Activated naive CD8-positive, alpha-beta T cell treated with anti-CD3 and anti-CD28 coated beads, Interleukin-2, amount 10 ng/mL, durations not matched to agents 7 days and 5 days (primary cell): ENCODE measurements around the gene SECTM1. TPM values are rescaled to one million over a fixed set of nuclear protein-coding genes. Genes with fewer than 3 reads are reported as not detected.
"Not testable (repeated sequence)": the region's sequence is repeated elsewhere in the genome, so short reads cannot be mapped to it uniquely, and the experiment has no call there.

Experiments
- ATAC-seq: fragments of 150-1000 bp; cut with Tn5 transposase; one replicate; pipeline ENCODE4 v1.10.0; 2021; ENCODE audit warnings: low read depth, moderate library complexity
- POLR2A ChIA-PET: fragments of 350-600 bp; sonication (Branson Sonifier 250); formaldehyde crosslinking; loops from one replicate; lab custom pipeline; 2021; ENCODE audit warnings: antibody characterized with exemption; lab: Charles Lee
- DNase-seq: peaks from one replicate; pipeline ENCODE4 v3.0.0; 2021
- H3K27ac Mint-ChIP-seq: one replicate; pipeline ENCODE4 v1.8.0; 2022; ENCODE audit warnings: mild to moderate bottlenecking, mixed read lengths
- H3K27me3 Mint-ChIP-seq: one replicate; pipeline ENCODE4 v1.8.0; 2022; ENCODE audit warnings: mild to moderate bottlenecking, moderate library complexity, mixed read lengths
- H3K36me3 Mint-ChIP-seq: one replicate; pipeline ENCODE4 v1.8.0; 2021; ENCODE audit warnings: mild to moderate bottlenecking, mixed read lengths
- H3K4me1 Mint-ChIP-seq: one replicate; pipeline ENCODE4 v1.8.0; 2021; ENCODE audit warnings: mixed read lengths
- H3K4me3 Mint-ChIP-seq: one replicate; pipeline ENCODE4 v1.8.0; 2022; ENCODE audit warnings: mild to moderate bottlenecking, moderate library complexity, mixed read lengths
- H3K9me3 Mint-ChIP-seq: one replicate; pipeline ENCODE4 v1.8.0; 2021; ENCODE audit warnings: mixed read lengths
- total RNA-seq, 2 experiments: library from RNA; stranded (reverse); gene quantifications; one replicate each; pipeline ENCODE4 v1.2.3, GENCODE V29; 2021

The SECTM1 gene
- total RNA-seq, 2 experiments from 2014 or later: 0.86 to 1.0 TPM

- H3K4me3 Mint-ChIP-seq: no peak overlapping the region
- no peak for DNase-seq
- H3K9me3 Mint-ChIP-seq: no peaks in the 10 kb centered on the region
- no peak overlapping the region for H3K27ac Mint-ChIP-seq
- no peak for ATAC-seq
- no peaks in the 10 kb centered on the region for H3K36me3 Mint-ChIP-seq
- peaks cover 11% of the 10 kb centered on the region for H3K27me3 Mint-ChIP-seq
- POLR2A ChIA-PET: no interaction called here
- peaks cover 7% of the 10 kb centered on the region for H3K4me1 Mint-ChIP-seq
Measured at GRCh38 chr17:82348434-82348833, 14.9 kb upstream of the SECTM1 start.

- H3K4me1 Mint-ChIP-seq, DNase-seq, H3K9me3 Mint-ChIP-seq, ATAC-seq, H3K4me3 Mint-ChIP-seq, H3K36me3 Mint-ChIP-seq, POLR2A ChIA-PET, H3K27ac Mint-ChIP-seq: not testable (repeated sequence)
- peaks cover 11% of the 10 kb centered on the region for H3K27me3 Mint-ChIP-seq
Measured at GRCh38 chr17:82347994-82348393, 14.4 kb upstream of the SECTM1 start.

- no peak for ATAC-seq
- H3K36me3 Mint-ChIP-seq: no peaks in the 10 kb centered on the region
Measured at GRCh38 chr17:82346342-82347300, 13.1 kb upstream of the SECTM1 start.

GRCh38 chr17:82345151-82345976, 11.8 kb upstream of the SECTM1 start:
- Mint-ChIP-seq H3K27me3 (peaks cover 11% of the 10 kb centered on the region), H3K9me3 (peaks cover 2% of the 10 kb centered on the region), H3K4me1 (peaks cover 5% of the 10 kb centered on the region), H3K27ac (no peak overlapping the region), H3K36me3 (no peaks in the 10 kb centered on the region), H3K4me3 (no peak overlapping the region)
- POLR2A ChIA-PET: no interaction called here
- ATAC-seq (no peak), DNase-seq (no peak)

More at GRCh38 chr17:82346342-82347300, 13.1 kb upstream of the SECTM1 start:
- Mint-ChIP-seq H3K4me1 (peaks cover 5% of the 10 kb centered on the region), H3K27me3 (peaks cover 11% of the 10 kb centered on the region), H3K27ac (no peak overlapping the region), H3K9me3 (no peaks in the 10 kb centered on the region), H3K4me3 (no peak overlapping the region)
- POLR2A ChIA-PET: interaction anchor here (0.5 kb wide), 1 partner anchor 71 kb away, joined by 3 read pairs; no protein-coding TSS in a partner anchor
- no peak for DNase-seq

GRCh38 chr17:82344175-82344907, 10.8 kb upstream of the SECTM1 start:
- POLR2A ChIA-PET: no interaction called here
- Mint-ChIP-seq H3K4me3 (no peak overlapping the region), H3K27me3 (peaks cover 8% of the 10 kb centered on the region), H3K9me3 (peaks cover 2% of the 10 kb centered on the region), H3K36me3 (no peaks in the 10 kb centered on the region), H3K27ac (no peak overlapping the region), H3K4me1 (peaks cover 5% of the 10 kb centered on the region)
- ATAC-seq (no peak), DNase-seq (no peak)

- no peak overlapping the region for H3K27ac Mint-ChIP-seq
- no peak overlapping the region for H3K4me3 Mint-ChIP-seq
- H3K27me3 Mint-ChIP-seq: peaks cover 4% of the 10 kb centered on the region
- ATAC-seq: no peak
- H3K4me1 Mint-ChIP-seq: peaks cover 5% of the 10 kb centered on the region
- H3K9me3 Mint-ChIP-seq: peaks cover 2% of the 10 kb centered on the region
- DNase-seq: no peak
- POLR2A ChIA-PET: interaction anchor here (0.6 kb wide), 1 partner anchor 461 kb away, joined by 3 read pairs; no protein-coding TSS in a partner anchor
- no peaks in the 10 kb centered on the region for H3K36me3 Mint-ChIP-seq
Measured at GRCh38 chr17:82343560-82343959, 10.0 kb upstream of the SECTM1 start.

GRCh38 chr17:82342361-82343079, 9.0 kb upstream of the SECTM1 start:
- H3K27ac Mint-ChIP-seq: no peak overlapping the region
- H3K27me3 Mint-ChIP-seq: peaks cover 6% of the 10 kb centered on the region
- ATAC-seq (no peak), DNase-seq (no peak)
- H3K36me3 Mint-ChIP-seq: no peaks in the 10 kb centered on the region
- peaks cover 2% of the 10 kb centered on the region for H3K9me3 Mint-ChIP-seq
- no peak overlapping the region for H3K4me3 Mint-ChIP-seq
- peaks cover 5% of the 10 kb centered on the region for H3K4me1 Mint-ChIP-seq
- POLR2A ChIA-PET: no interaction called here

- H3K27ac Mint-ChIP-seq: no peak overlapping the region
- ATAC-seq (no peak), DNase-seq (no peak)
- H3K9me3 Mint-ChIP-seq: peaks cover 2% of the 10 kb centered on the region
- peaks cover 9% of the 10 kb centered on the region for H3K4me1 Mint-ChIP-seq
- peaks cover 4% of the 10 kb centered on the region for H3K27me3 Mint-ChIP-seq
- no peaks in the 10 kb centered on the region for H3K36me3 Mint-ChIP-seq
- H3K4me3 Mint-ChIP-seq: no peak overlapping the region
- POLR2A ChIA-PET: interaction anchor here (0.7 kb wide), 1 partner anchor 521 kb away, joined by 3 read pairs; no protein-coding TSS in a partner anchor
Measured at GRCh38 chr17:82339634-82340580, 6.3 kb upstream of the SECTM1 start.

- ATAC-seq: no peak
- POLR2A ChIA-PET: no interaction called here
- DNase-seq: no peak
- Mint-ChIP-seq H3K9me3 (peaks cover 2% of the 10 kb centered on the region), H3K4me3 (no peak overlapping the region), H3K4me1 (peaks cover 14% of the 10 kb centered on the region), H3K27me3 (peaks cover 4% of the 10 kb centered on the region), H3K27ac (no peak overlapping the region), H3K36me3 (no peaks in the 10 kb centered on the region)
Measured at GRCh38 chr17:82338858-82339633, 5.5 kb upstream of the SECTM1 start.

- ATAC-seq: peak; percentile 12
- H3K27me3 Mint-ChIP-seq: peaks cover 18% of the 10 kb centered on the region
- DNase-seq: no peak
- H3K4me1 Mint-ChIP-seq: peaks cover 18% of the 10 kb centered on the region
- peak overlapping the region; percentile 93 for H3K27ac Mint-ChIP-seq
- peak overlapping the region; percentile 93 for H3K4me3 Mint-ChIP-seq
- POLR2A ChIA-PET: interaction anchor here (2.7 kb wide), 1 partner anchor 36 kb away, joined by 9 read pairs; no protein-coding TSS in a partner anchor
- no peaks in the 10 kb centered on the region for H3K9me3 Mint-ChIP-seq
- H3K36me3 Mint-ChIP-seq: no peaks in the 10 kb centered on the region
Measured at GRCh38 chr17:82334622-82335394, 1.2 kb upstream of the SECTM1 start.
